PC-3 (cell line): Measurements from ENCODE around the gene IWS1. TPM values are rescaled to one million over a fixed set of nuclear protein-coding genes. Genes with fewer than 3 reads are reported as not detected.

Experiments used
- ATAC-seq: fragments of 200-7000 bp; cut with Tn5 transposase; 2 replicates; pipeline ENCODE4 v1.9.1; 2020; ENCODE audit warnings: mild to moderate bottlenecking, moderate library complexity
- BruUV-seq: library from RNA; stranded (reverse); fragments of 400-500 nt; replicated peaks from 2 replicates; lab custom pipeline; 2021; lab: Mats Ljungman, UMichigan
- CTCF ChIA-PET: fragments of 300-600 bp; sonication (Branson Sonifier 250); formaldehyde crosslinking; loops from one replicate; lab custom pipeline; 2022; ENCODE audit warnings: antibody characterized with exemption; lab: Charles Lee
- POLR2A ChIA-PET: fragments of 300-600 bp; sonication (Branson Sonifier 250); formaldehyde crosslinking; loops from one replicate; lab custom pipeline; 2022; ENCODE audit warnings: antibody characterized with exemption; ENCODE audit not compliant: unreplicated experiment; lab: Charles Lee
- DNase-seq: peaks from one replicate; pipeline ENCODE4 v3.0.0-alpha.2; 2015
- H2AFZ ChIP-seq: fragments of 300-600 bp; sonication (generic); 2 replicates; pipeline ENCODE4 v1.6.0; 2016; ENCODE audit warnings: antibody characterized with exemption, low read length
- H3F3A ChIP-seq: fragments of 300-600 bp; sonication (generic); one replicate; pipeline ENCODE4 v1.6.0; 2017; ENCODE audit warnings: antibody characterized with exemption, low read length, control low read depth, mild to moderate bottlenecking; ENCODE audit not compliant: unreplicated experiment
- H3K27ac ChIP-seq: fragments of 300-600 bp; sonication (generic); 2 replicates; pipeline ENCODE4 v1.5.1; 2016; ENCODE audit warnings: mild to moderate bottlenecking, low read length
- H3K27me3 ChIP-seq: fragments of 300-600 bp; sonication (generic); 2 replicates; pipeline ENCODE4 v1.6.1; 2016; ENCODE audit warnings: low read length, mixed read lengths
- H3K36me3 ChIP-seq: fragments of 300-600 bp; sonication (generic); 2 replicates; pipeline ENCODE4 v1.6.1; 2016; ENCODE audit warnings: low read depth, mixed run types, low read length, mixed read lengths
- H3K4me1 ChIP-seq: fragments of 300-600 bp; sonication (generic); 2 replicates; pipeline ENCODE4 v1.5.1; 2016; ENCODE audit warnings: low read length; ENCODE audit not compliant: insufficient read depth
- H3K4me2 ChIP-seq: fragments of 300-600 bp; sonication (generic); 2 replicates; pipeline ENCODE4 v1.6.0; 2016; ENCODE audit warnings: low read length
- H3K4me3 ChIP-seq: fragments of 300-600 bp; sonication (generic); 2 replicates; pipeline ENCODE4 v1.5.1; 2016; ENCODE audit warnings: mild to moderate bottlenecking, low read length, mixed read lengths
- H3K79me2 ChIP-seq: fragments of 300-600 bp; sonication (generic); 2 replicates; pipeline ENCODE4 v1.6.1; 2017; ENCODE audit warnings: low read length, mixed read lengths
- H3K9ac ChIP-seq: fragments of 300-600 bp; sonication (generic); 2 replicates; pipeline ENCODE4 v1.6.0; 2016; ENCODE audit warnings: mild to moderate bottlenecking, low read length
- H3K9me2 ChIP-seq: fragments of 300-600 bp; sonication (generic); replicated peaks from 2 replicates; pipeline ENCODE4 v1.6.1; 2016; ENCODE audit warnings: mixed run types, low read length, mixed read lengths
- H3K9me3 ChIP-seq: fragments of 300-600 bp; sonication (generic); 2 replicates; pipeline ENCODE4 v1.6.1; 2016; ENCODE audit warnings: low read length, mixed read lengths
- H4K20me1 ChIP-seq: fragments of 300-600 bp; sonication (generic); 2 replicates; pipeline ENCODE4 v1.6.1; 2016; ENCODE audit warnings: low read length, mixed read lengths
- EZH2 ChIP-seq: fragments of 300-600 bp; sonication (generic); IDR thresholded peaks from one replicate; pipeline ENCODE4 v1.6.1; 2017; ENCODE audit warnings: antibody characterized with exemption, mild to moderate bottlenecking, low read length; ENCODE audit not compliant: unreplicated experiment
- EZH2phosphoT487 ChIP-seq: fragments of 300-600 bp; sonication (generic); IDR thresholded peaks from 2 replicates; pipeline ENCODE4 v1.6.1; 2018; ENCODE audit warnings: mild to moderate bottlenecking, antibody characterized with exemption, low read length, borderline replicate concordance
- intact Hi-C: fragments of 100-400 bp; cut with micrococcal nuclease; formaldehyde crosslinking; loops from 2 replicates; pipeline ENCODE4 v1.9.0; 2023
- total RNA-seq: library from RNA; depleted of rRNA; stranded (reverse); fragments of >200 nt; gene quantifications from 2 replicates; pipeline ENCODE4 v1.2.3, GENCODE V29; 2014
- TF ChIP-seq, protein P1 (sequence below): fragments of 300-600 bp; sonication (generic); conservative IDR thresholded peaks from 2 replicates; pipeline ENCODE4 v1.5.1; 2017; ENCODE audit warnings: antibody characterized with exemption, low read depth, mild to moderate bottlenecking, low read length

Gene IWS1
- total RNA-seq, 1 experiment from 2014 or later, result 51.4 TPM

DNA sequence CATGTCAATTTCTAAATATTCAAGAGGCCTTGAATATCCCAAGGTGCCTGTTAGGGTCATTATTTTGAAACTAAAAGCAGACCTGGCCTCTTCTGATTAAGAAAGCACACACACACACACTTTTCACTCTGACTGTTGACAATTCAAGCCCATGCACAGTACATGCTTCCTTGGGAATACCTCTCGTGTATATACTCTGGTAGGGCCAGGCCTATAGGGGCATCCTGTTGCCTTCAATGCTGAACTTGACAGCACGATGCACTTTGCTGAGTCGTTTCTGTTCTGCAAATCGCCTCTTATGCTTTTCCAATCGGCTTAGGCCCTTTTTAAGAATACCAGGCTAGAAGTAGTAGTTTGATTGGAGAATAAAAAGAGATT lies 40.6 kb downstream of the IWS1 start:
- POLR2A ChIA-PET, result no interaction called here
- Histone ChIP-seq H3K79me2 (no peaks in the 10 kb centered on the region), H3K9ac (no peak overlapping the region), H3K4me2 (no peak overlapping the region), H2AFZ (no peak overlapping the region), H3K9me3 (no peaks in the 10 kb centered on the region), H3F3A (no peaks in the 10 kb centered on the region), H3K4me3 (no peak overlapping the region), H3K9me2 (no peaks in the 10 kb centered on the region), H3K27me3 (no peaks in the 10 kb centered on the region), H3K27ac (no peak overlapping the region), H3K4me1 (no peaks in the 10 kb centered on the region), H4K20me1 (no peaks in the 10 kb centered on the region), H3K36me3 (peaks cover 87% of the 10 kb centered on the region)
- TF ChIP-seq, protein P1, sequence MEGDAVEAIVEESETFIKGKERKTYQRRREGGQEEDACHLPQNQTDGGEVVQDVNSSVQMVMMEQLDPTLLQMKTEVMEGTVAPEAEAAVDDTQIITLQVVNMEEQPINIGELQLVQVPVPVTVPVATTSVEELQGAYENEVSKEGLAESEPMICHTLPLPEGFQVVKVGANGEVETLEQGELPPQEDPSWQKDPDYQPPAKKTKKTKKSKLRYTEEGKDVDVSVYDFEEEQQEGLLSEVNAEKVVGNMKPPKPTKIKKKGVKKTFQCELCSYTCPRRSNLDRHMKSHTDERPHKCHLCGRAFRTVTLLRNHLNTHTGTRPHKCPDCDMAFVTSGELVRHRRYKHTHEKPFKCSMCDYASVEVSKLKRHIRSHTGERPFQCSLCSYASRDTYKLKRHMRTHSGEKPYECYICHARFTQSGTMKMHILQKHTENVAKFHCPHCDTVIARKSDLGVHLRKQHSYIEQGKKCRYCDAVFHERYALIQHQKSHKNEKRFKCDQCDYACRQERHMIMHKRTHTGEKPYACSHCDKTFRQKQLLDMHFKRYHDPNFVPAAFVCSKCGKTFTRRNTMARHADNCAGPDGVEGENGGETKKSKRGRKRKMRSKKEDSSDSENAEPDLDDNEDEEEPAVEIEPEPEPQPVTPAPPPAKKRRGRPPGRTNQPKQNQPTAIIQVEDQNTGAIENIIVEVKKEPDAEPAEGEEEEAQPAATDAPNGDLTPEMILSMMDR, result no peak
- TF ChIP-seq EZH2, result no peak
- no peak for TF ChIP-seq EZH2phosphoT487
- CTCF ChIA-PET, result interaction anchor here (0.6 to 0.7 kb wide), 2 partner anchors 189 kb away, joined by 3 to 4 read pairs; partner anchors contain the start of gene LIMS2
- BruUV-seq, result no TSS peak
- no peak for DNase-seq
- intact Hi-C loops, result no loop called here
- no peak for ATAC-seq

DNA sequence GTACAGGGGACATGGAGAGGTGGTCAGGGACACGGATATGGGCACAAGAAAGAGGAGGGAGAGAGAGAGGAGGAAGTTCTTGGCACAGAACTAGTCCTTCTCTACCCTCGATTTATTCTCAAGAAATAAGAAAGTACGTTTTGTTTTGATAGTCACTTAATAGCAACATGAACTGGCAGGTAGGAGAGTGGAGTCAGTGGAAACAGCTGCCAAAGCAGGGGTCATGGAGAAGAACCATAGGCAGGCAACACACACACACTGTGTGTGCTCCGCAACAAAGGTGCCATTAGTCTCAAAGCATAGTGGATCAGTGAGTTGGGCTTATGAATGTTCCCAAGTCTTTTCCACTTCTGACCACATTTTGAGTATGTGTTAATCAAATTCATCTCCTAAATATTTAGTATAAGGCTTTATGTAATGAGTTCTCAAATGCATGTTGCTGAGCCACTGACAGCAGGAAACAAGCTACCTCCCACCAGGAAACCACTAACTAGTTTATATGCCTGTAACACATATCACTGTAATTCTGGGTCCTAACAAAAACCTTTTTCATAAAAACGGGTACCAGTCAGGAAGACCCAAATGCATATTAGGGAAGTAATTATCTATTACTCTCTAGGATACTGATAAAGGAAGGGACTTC lies 41.1 kb downstream of the IWS1 start:
- no peaks in the 10 kb centered on the region for H3K4me1 ChIP-seq
- no peak overlapping the region for H2AFZ ChIP-seq
- ChIA-PET CTCF (interaction anchor here (0.6 kb wide), 1 partner anchor 190 kb away, joined by 3 read pairs; the partner anchor contains the start of gene LIMS2), POLR2A (no interaction called here)
- H3K27me3 ChIP-seq, result no peaks in the 10 kb centered on the region
- intact Hi-C loops, result no loop called here
- peaks cover 87% of the 10 kb centered on the region for H3K36me3 ChIP-seq
- no peaks in the 10 kb centered on the region for H3K9me2 ChIP-seq
- no peak overlapping the region for H3K27ac ChIP-seq
- ATAC-seq (no peak), DNase-seq (no peak)
- H4K20me1 ChIP-seq, result no peaks in the 10 kb centered on the region
- no peaks in the 10 kb centered on the region for H3F3A ChIP-seq
- H3K4me2 ChIP-seq, result no peak overlapping the region
- H3K79me2 ChIP-seq, result no peaks in the 10 kb centered on the region
- H3K9ac ChIP-seq, result no peak overlapping the region
- H3K9me3 ChIP-seq, result no peaks in the 10 kb centered on the region
- no peak overlapping the region for H3K4me3 ChIP-seq
- TF ChIP-seq, protein P1, result no peak
- no peak for TF ChIP-seq EZH2
- TF ChIP-seq EZH2phosphoT487, result no peak
- BruUV-seq, result no TSS peak

DNA sequence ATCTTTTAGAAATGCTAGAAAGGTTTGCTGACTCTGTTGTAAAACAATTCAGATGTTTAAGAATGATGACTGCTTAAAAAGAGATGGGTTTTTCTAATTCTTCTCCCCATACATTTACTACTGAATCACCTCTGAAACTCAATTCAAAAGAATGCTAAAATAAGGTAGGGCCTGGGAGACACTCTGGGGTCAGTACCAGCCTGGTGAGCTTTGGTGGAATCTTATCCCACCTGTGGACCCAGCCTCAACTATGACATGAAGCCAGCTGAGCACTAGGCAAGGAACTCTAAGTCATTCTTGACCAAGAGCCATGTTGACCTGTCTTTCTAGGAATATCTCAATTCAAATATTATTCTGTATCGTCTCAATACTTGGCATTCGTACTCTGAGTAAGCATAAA lies 44.3 kb downstream of the IWS1 start:
- Histone ChIP-seq H3K79me2 (no peaks in the 10 kb centered on the region), H3K9ac (no peak overlapping the region), H4K20me1 (no peaks in the 10 kb centered on the region), H3K9me3 (no peaks in the 10 kb centered on the region), H3K36me3 (peaks cover 60% of the 10 kb centered on the region), H3F3A (no peaks in the 10 kb centered on the region), H2AFZ (no peak overlapping the region), H3K27me3 (no peaks in the 10 kb centered on the region), H3K4me1 (no peaks in the 10 kb centered on the region), H3K4me3 (no peak overlapping the region), H3K27ac (no peak overlapping the region), H3K4me2 (no peak overlapping the region), H3K9me2 (no peaks in the 10 kb centered on the region)
- ChIA-PET POLR2A (no interaction called here), CTCF (no interaction called here)
- DNase-seq (no peak), ATAC-seq (no peak)
- no TSS peak for BruUV-seq
- intact Hi-C loops, result no loop called here
- TF ChIP-seq, protein P1, result no peak
- TF ChIP-seq EZH2phosphoT487, result no peak
- no peak for TF ChIP-seq EZH2
